ENCODE results near the gene SUSD1.

SUSD1 gene

DNA sequence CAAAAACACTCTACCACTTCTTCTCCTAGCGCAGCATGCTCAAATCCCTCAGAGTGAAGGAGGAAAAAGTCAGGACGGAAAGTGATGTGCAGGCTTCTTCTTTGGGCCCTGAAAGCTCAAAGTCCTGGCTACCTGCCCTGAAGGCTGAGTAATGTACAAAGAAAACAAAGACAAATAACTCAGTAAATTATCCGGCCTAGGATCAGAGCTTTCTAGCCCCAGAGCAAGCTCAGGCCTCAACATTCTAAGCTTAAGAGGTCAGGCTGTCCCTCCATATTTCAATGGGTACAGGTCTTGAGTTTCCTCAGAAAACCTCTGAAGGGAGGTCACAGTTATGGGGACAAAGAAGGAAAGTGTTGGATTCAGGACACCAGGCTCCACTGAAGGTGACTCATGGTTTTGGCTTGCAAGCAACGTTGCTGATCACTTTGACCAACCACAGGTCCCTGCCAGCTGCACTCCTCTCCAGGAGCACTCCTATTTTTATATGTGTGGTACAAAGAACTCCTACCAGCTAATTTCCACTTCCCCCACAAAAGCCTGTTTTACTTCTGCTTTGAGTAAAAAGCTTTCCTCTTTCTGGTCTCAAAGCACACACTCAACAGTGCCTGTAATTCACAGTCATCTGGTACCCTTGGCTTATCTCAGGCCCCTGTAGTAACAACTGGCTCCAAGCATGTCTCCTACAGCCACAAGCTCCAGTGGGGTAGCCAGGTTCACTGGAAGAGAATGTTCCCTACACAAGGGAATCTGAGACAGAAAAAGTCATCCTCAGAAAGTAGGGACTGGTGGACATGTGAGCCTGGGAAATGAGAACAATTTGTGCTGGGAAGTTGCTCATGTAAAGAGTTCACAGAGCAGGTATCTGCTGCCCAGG is 162.8 kb downstream of the SUSD1 start:
- peak; percentile 86 for DNase-seq (ENCODE audit: low read depth)

DNA sequence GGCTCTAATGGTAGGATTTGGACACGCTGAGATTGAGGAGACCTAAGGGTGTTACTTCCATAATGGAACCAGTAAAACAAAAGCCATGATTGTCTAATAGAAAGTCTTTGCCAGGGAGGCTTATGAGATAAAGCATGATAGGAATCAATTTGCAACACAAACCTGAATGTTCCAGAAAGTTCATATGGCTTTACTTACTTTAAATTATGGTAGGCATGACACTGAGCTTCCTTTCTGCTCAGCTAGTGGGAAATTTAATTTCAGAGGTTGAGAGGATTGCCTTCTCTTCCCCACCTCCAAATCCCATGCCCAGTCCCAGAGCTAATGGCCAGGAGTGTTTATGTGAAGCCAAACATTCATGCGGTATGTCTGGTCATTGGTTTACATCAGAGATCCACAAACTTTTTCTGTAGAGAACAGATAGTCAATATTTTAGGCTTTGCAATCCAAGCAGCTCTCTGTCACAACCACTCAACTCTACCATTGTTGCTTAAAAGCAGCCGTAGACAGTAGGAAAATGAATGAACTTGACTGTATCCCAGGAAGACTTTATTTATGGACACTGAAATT is 164.0 kb downstream of the SUSD1 start:
- no peak for DNase-seq (ENCODE audit: low read depth)

GRCh38 chr9:112010537-112010936 is 164.6 kb downstream of the SUSD1 start:
- DNase-seq (ENCODE audit: low read depth) = no peak

GRCh38 chr9:112009656-112010055 is 165.4 kb downstream of the SUSD1 start:
- DNase-seq (ENCODE audit: low read depth) = no peak

DNA sequence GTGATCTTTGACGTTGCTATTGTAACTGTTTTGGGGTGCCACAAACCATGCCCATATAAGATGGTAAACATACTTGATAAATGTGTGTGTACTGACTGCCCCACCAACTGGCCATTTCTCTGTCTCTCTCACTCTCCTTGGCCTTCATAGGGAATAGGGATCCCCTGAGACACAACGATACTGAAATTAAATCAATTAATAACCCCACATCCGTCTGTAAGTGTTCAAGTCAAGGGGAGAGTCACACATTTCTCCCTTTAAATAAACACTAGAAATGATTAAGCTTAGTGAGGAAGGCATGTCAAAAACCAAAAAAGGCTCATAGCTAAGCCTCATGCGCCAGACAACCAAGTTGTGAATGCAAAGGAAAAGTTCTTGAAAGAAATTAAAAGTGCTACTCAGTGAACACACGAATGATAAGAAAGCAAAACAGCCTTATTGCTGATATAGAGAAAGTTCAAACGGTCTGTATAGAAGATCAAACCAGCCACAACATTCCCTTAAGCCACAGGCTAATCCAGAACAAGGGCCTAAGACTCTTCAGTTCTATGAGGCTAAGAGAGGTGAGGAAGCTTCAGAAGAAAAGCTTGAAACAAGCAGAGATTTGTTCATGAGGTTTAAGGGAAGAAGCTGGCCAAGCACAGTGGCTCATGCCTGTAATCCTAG is 167.4 kb downstream of the SUSD1 start:
- DNase-seq (ENCODE audit: low read depth) = peak; percentile 34

GRCh38 chr9:112006361-112007020 is 168.6 kb downstream of the SUSD1 start:
- no peak for DNase-seq (ENCODE audit: low read depth)

- no peak for DNase-seq (ENCODE audit: low read depth)
Observed at GRCh38 chr9:112005939-112006338, 169.2 kb downstream of the SUSD1 start.

GRCh38 chr9:112003538-112003937 is 171.6 kb downstream of the SUSD1 start:
- DNase-seq (ENCODE audit: low read depth) = no peak

DNA sequence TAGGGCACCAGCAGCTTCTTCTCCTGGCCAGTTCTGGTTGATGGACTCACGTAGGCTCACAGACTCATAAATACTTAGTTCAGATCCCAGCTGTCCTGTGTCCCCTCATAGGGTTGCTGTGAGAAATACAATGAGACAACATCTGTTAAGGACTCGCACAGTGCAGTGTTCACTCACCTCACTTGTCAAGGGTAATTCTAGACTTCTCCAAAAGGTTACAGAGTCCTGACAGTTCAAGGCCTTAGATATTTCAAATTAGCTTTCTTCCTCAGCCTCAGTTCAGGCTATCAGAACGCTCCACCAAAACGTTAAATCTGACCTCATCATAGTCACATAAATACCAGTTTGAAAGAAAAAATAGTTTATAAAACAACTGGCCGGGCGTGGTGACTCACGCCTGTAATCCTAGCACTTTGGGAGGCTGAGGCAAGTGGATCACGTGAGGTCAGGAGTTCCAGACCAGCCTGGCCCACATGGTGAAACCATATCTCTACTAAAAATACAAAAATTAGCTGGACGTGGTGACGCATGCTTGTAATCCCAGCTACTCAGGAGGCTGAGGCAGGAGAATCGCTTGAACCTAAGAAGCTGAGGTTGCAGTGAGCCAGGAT is 172.1 kb downstream of the SUSD1 start:
- DNase-seq (ENCODE audit: low read depth) = peak; percentile 43

DNA sequence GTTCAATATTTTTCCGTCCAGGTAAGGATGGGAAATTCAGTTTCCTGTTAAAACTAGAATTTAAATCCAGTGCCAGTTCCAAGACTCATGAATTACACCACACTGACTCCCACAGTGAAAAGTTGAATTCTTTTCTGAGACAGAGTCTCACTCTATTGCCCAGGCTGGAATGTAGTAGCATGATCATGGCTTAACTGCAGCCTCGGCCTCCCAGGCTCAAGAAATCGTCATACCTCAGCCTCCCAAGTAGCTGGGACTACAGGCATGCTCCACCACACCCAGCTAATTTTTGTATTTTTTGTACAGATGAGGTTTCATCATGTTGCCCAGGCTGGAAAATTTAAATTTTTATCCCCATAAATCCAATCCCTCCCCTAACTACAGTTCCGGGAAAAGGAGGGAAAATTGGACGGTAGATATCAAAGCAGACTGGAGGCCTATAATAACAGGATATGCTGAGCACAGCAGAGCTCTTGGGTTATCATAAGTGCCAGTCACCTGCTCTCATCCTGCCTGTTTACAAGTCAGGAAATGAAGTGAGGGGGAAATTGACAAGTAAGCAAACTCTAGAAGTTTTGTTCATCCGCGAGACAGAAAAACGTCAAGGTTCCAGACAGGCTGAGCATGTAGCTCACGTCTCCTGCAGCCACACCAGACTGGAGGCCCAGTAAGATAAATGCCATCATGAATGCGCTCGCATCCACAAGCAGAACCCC is 172.8 kb downstream of the SUSD1 start:
- DNase-seq (ENCODE audit: low read depth) = no peak

DNA sequence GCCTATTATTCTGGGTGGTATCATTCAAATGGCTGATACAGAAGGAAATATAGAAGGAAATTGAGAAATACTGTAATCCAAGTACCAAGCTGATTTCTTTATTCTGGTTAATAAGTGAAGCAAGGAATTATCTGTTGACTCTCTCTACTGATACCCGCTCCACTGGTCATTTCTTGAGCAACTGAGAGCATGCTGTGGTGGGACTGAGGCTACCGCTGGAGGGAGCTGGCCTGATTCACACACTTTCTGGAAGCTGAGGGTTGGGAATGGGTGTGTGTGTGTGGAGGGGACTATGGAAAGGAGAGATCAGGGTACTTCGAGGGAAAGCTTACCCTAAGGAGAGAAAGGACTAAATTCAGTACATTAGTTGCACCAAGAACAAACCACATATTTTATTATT is 174.4 kb downstream of the SUSD1 start:
- no peak for DNase-seq (ENCODE audit: low read depth)

GRCh38 chr9:111999319-111999718 is 175.8 kb downstream of the SUSD1 start:
- DNase-seq (ENCODE audit: low read depth) = no peak

GRCh38 chr9:111997831-111998230 is 177.3 kb downstream of the SUSD1 start:
- no peak for DNase-seq (ENCODE audit: low read depth)

- no peak for DNase-seq (ENCODE audit: low read depth)
Observed at GRCh38 chr9:111994831-111995458, 180.2 kb downstream of the SUSD1 start.

DNA sequence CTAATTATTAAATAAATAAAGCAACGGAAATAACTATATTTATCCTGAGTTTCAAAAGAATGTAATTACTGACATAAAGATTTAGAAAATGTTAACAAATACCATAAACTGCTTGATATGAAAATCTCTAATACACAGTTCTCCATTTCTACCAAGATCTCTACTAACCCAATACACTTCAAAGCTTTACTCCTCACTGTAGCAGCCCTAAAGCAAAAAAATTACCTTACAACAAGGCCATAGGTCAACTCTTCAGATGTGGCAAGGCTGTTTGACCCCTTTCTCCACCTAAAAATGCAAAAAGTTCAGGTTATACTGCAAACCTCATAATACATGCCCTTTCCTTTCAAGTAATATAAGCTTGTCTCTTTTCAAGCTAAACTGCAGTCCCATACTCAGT is 181.8 kb downstream of the SUSD1 start:
- no peak for DNase-seq (ENCODE audit: low read depth)

DNA sequence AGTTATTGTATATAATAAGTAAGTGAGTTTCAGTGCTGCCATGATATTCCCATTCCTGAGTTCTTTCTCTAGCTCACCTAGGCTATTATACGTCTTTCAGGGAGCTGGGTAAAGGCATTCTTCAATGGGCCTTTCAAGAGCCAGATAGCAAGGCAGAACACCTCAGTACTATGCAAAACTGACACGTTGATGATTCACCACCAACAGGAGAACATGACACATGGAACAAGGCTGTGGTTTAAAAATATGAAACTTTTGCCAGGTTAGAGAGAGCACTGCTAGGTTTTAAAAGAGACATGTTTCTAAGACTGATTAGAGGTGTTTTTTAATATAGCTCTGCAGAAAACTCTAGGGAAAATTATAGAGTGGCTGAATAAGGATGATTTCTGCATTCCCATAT is 182.6 kb downstream of the SUSD1 start:
- DNase-seq (ENCODE audit: low read depth) = peak; percentile 56

DNA sequence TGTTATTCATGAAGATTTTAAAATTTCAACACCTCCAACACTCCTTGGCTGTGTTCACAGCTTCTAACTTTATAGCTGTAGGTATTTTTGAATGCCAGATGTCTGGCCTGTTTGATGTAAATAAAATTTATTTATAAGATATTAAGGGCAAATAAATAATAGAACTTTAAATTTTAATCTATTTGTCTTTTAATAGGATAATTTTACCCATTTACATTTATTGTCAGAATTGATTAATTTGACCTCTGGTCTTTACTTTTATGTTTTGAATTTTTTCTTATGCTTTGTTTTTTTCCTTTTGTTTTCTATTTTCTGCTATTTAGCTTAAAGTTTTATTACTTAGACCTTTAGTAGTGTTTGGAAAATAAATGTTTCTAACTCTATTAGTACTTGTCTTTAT is 183.9 kb downstream of the SUSD1 start:
- DNase-seq (ENCODE audit: low read depth) = no peak
